HL-60 (cell line): Measurements from ENCODE around the gene MYOM1.

ENCODE experiments used
- POLR2AphosphoS5 ChIP-seq: IDR thresholded peaks from 2 replicates; pipeline ENCODE4 v1.6.1; 2012; ENCODE audit warnings: low read depth
- TF ChIP-seq, protein P1 (sequence below): IDR thresholded peaks from 2 replicates; pipeline ENCODE4 v1.6.1; 2012; ENCODE audit warnings: low read depth; ENCODE audit not compliant: insufficient replicate concordance
- TF ChIP-seq, protein P2 (sequence below): IDR thresholded peaks from one replicate; pipeline ENCODE4 v1.5.1; 2011; ENCODE audit warnings: low read length, control low read depth, inconsistent platforms; ENCODE audit not compliant: insufficient read depth

DNA sequence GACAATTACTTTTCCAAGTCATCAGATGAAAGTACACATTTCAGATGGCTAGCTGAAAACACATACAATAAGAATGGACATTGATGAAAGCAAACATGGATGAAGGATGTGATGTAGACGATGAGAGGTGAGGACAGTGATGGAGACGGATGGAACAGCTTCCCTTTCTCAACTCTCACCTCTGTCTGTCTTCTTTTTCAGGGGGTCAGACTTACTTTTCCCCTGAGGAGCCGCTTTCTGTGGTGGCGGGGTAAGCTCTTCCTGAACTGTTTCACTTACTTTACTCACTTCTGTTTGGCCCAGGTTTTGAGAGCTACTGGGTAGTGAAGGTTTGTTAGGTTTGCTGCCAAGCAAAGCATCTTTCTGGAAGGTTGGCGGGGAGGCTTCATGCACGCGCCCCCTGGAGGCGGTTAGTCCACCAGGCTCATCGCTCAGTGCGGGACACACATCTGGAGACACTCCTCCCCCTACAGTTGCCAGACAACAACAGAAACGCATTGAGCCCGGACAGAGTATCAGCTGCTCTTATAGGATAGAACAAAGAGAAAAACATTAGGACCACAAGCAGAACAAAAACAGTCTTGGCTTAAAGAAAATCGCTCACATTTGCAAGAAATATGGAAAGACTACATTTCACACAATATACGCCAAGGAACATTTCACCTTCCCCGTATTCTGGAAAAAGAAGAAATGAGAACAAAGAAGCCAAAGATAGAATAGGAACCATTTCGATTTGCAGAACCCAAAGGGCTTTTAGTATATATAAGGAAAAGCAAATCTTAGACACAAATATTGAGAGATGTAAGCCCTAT lies 90.5 kb downstream of the MYOM1 start:
- TF ChIP-seq, protein P1, sequence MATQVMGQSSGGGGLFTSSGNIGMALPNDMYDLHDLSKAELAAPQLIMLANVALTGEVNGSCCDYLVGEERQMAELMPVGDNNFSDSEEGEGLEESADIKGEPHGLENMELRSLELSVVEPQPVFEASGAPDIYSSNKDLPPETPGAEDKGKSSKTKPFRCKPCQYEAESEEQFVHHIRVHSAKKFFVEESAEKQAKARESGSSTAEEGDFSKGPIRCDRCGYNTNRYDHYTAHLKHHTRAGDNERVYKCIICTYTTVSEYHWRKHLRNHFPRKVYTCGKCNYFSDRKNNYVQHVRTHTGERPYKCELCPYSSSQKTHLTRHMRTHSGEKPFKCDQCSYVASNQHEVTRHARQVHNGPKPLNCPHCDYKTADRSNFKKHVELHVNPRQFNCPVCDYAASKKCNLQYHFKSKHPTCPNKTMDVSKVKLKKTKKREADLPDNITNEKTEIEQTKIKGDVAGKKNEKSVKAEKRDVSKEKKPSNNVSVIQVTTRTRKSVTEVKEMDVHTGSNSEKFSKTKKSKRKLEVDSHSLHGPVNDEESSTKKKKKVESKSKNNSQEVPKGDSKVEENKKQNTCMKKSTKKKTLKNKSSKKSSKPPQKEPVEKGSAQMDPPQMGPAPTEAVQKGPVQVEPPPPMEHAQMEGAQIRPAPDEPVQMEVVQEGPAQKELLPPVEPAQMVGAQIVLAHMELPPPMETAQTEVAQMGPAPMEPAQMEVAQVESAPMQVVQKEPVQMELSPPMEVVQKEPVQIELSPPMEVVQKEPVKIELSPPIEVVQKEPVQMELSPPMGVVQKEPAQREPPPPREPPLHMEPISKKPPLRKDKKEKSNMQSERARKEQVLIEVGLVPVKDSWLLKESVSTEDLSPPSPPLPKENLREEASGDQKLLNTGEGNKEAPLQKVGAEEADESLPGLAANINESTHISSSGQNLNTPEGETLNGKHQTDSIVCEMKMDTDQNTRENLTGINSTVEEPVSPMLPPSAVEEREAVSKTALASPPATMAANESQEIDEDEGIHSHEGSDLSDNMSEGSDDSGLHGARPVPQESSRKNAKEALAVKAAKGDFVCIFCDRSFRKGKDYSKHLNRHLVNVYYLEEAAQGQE = no peak
- TF ChIP-seq, protein P2, sequence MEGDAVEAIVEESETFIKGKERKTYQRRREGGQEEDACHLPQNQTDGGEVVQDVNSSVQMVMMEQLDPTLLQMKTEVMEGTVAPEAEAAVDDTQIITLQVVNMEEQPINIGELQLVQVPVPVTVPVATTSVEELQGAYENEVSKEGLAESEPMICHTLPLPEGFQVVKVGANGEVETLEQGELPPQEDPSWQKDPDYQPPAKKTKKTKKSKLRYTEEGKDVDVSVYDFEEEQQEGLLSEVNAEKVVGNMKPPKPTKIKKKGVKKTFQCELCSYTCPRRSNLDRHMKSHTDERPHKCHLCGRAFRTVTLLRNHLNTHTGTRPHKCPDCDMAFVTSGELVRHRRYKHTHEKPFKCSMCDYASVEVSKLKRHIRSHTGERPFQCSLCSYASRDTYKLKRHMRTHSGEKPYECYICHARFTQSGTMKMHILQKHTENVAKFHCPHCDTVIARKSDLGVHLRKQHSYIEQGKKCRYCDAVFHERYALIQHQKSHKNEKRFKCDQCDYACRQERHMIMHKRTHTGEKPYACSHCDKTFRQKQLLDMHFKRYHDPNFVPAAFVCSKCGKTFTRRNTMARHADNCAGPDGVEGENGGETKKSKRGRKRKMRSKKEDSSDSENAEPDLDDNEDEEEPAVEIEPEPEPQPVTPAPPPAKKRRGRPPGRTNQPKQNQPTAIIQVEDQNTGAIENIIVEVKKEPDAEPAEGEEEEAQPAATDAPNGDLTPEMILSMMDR = peak; percentile 99
- TF ChIP-seq POLR2AphosphoS5 = no peak
